Measurements from ENCODE around the gene JPH3.

DNA sequence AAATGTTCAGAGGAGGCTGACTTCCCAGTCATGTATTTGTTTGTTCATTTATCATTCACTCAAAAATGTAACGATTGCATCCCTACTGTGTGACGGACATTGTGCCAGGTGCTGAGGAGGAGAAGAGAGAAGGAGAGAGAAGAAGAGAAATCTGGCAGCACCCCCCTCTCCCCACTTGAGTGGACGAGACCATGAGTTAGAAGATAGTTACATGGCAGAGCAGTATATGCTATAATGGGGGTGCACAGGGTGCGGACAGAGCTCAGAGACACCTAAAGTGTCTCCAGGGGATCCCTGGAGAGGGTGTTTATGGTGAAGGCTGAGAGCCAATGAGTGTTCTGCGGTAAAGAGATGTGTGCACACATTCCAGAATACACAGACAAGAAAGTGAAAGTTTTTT, 6.6 kb upstream of the JPH3 start:
- TF ChIP-seq, protein P1, sequence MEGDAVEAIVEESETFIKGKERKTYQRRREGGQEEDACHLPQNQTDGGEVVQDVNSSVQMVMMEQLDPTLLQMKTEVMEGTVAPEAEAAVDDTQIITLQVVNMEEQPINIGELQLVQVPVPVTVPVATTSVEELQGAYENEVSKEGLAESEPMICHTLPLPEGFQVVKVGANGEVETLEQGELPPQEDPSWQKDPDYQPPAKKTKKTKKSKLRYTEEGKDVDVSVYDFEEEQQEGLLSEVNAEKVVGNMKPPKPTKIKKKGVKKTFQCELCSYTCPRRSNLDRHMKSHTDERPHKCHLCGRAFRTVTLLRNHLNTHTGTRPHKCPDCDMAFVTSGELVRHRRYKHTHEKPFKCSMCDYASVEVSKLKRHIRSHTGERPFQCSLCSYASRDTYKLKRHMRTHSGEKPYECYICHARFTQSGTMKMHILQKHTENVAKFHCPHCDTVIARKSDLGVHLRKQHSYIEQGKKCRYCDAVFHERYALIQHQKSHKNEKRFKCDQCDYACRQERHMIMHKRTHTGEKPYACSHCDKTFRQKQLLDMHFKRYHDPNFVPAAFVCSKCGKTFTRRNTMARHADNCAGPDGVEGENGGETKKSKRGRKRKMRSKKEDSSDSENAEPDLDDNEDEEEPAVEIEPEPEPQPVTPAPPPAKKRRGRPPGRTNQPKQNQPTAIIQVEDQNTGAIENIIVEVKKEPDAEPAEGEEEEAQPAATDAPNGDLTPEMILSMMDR (IDR thresholded peaks at IDR 0.05), result no peak
- TF ChIP-seq POLR2A (IDR thresholded peaks at IDR 0.05), result no peak
